ES-I3 (cell line): ENCODE data around the gene EIF4E1B.

Experiments used
- H3K36me3 ChIP-seq: 2 replicates; pipeline ENCODE4 v1.6.1; 2013; ENCODE audit warnings: mild to moderate bottlenecking, low read length, control low read depth, moderate library complexity; ENCODE audit not compliant: insufficient read depth
- H3K4me1 ChIP-seq: 2 replicates; pipeline ENCODE4 v1.6.1; 2013; ENCODE audit warnings: mild to moderate bottlenecking, control low read depth, low read length; ENCODE audit not compliant: insufficient read depth
- H3K9ac ChIP-seq: 2 replicates; pipeline ENCODE4 v1.6.1; 2013; ENCODE audit warnings: low read depth, mild to moderate bottlenecking, low read length, moderate library complexity
- H3K9me3 ChIP-seq: 2 replicates; pipeline ENCODE4 v1.6.1; 2013; ENCODE audit warnings: mild to moderate bottlenecking, low read length, moderate library complexity; ENCODE audit not compliant: control insufficient read depth, insufficient read depth

EIF4E1B gene

DNA sequence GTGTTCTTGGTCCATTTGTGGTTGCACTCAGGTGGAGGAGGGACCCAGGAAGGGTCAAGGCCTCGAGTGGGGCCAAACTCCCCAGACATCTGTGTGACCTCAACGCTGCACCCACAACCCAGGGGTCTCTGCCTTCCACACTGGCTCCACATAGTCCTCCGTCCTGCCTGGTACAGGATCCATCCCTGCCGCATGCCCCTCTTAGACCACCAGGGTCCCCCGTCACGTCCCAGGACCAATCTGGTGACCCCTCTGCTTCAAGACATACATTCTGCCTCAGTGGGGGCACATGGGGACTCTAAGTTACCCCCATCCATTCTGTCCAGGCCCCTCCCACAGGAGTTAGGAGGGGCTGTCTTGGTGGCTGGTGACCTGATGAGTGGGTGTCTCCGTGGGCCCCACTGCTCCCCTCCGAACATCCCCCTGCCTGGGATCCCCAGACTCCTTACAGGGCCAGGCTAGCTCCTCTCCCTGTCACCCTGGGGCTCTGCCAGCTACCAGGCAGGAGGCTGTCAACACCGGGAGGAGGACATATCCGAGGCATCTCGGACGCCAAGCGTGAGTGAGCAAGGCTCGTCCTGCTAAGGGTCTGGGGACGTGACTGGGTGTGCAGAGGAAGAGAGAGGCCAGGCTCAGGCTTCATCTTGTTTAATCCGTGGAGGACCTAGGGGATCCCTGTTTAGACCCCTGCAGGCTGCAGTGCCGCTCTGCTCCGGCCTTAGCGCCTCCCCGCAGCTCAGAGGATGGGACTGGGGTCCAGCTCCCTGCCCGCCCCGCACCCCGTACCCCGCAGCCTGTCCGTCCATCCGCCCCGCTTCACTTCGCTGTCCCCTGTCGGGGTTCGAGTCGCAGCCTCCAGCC, 49.1 kb downstream of the EIF4E1B start:
- Histone ChIP-seq H3K9ac (peak overlapping the region; percentile 1; the same call in 1 of the 2 replicates), H3K36me3 (no peaks in the 10 kb centered on the region), H3K9me3 (no peaks in the 10 kb centered on the region), H3K4me1 (peaks cover 6% of the 10 kb centered on the region; the same call in 1 of the 2 replicates)

DNA sequence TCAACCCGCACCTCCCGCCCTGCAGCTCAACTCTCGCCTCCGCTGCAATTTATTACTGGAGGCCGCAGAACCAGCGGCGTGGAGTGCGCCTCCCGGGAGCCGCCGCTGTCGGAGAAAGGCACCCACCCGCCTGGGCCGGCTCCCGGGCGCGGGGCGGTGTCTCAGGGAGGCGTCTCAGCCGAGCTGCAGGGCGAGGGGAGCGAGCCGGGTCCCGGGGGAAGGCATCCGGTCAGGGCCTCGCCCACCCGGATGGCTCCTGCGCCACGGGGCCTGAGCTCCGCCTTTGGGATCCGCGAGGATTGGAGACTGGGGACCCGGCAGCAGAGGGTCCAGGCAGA, 49.7 kb downstream of the EIF4E1B start:
- Histone ChIP-seq H3K9ac (peak overlapping the region; percentile 1; the same call in 1 of the 2 replicates), H3K36me3 (no peaks in the 10 kb centered on the region), H3K4me1 (peaks cover 6% of the 10 kb centered on the region; the same call in 1 of the 2 replicates), H3K9me3 (peaks cover 2% of the 10 kb centered on the region)

- H3K4me1 ChIP-seq, result no peaks in the 10 kb centered on the region; the same call in 1 of the 2 replicates
- no peaks in the 10 kb centered on the region for H3K36me3 ChIP-seq
- no peak overlapping the region for H3K9ac ChIP-seq
- peaks cover 8% of the 10 kb centered on the region for H3K9me3 ChIP-seq
Observed at GRCh38 chr5:176682016-176682531, 51.6 kb downstream of the EIF4E1B start.

GRCh38 chr5:176685010-176685409, 54.5 kb downstream of the EIF4E1B start:
- Histone ChIP-seq H3K9ac (no peak overlapping the region), H3K9me3 (peaks cover 8% of the 10 kb centered on the region), H3K4me1 (no peaks in the 10 kb centered on the region; the same call in 1 of the 2 replicates), H3K36me3 (no peaks in the 10 kb centered on the region)

DNA sequence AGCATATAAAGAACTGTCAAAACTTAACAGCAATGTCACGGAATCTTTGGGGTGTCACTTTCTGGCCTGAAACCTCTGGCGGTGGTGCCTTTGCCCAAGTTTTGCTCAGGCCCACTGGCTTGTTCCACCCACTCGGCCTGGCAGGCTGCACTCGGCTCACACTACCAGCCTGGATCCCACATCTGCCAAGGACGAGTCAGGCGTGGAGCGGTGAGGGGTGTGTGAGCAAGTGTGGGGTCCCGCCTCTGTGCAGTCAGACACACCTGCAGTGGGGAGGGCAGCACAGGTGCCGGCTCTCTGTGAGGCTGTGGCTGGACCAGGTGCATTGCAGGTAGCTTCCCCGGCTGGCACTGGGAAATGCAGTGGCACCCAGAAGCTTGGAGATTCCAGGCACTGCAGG, 56.8 kb downstream of the EIF4E1B start:
- Histone ChIP-seq H3K36me3 (no peaks in the 10 kb centered on the region), H3K9me3 (peaks cover 8% of the 10 kb centered on the region), H3K9ac (no peak overlapping the region), H3K4me1 (peaks cover 2% of the 10 kb centered on the region)

DNA sequence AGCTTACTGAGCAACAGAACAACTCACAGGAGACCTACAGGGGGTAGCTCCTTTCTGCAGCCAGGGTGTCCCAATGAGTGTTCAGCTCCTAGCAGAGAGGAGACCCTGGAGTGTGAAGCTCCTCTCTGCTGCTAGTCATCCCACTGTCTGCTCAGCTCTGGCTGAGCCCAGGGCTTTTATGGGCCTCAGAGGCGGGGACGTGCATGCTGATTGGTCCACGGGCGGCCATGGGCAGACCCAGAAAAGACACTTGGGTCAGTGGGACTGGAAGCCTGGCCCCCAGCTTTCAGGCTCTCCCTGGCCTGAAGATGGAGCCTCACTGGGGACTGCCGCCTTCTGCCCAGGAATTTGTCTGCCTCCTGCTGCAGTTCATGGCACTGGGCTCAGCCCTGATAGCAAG, 57.4 kb downstream of the EIF4E1B start:
- peaks cover 8% of the 10 kb centered on the region for H3K9me3 ChIP-seq
- H3K9ac ChIP-seq, result no peak overlapping the region
- peaks cover 9% of the 10 kb centered on the region for H3K4me1 ChIP-seq
- no peaks in the 10 kb centered on the region for H3K36me3 ChIP-seq

DNA sequence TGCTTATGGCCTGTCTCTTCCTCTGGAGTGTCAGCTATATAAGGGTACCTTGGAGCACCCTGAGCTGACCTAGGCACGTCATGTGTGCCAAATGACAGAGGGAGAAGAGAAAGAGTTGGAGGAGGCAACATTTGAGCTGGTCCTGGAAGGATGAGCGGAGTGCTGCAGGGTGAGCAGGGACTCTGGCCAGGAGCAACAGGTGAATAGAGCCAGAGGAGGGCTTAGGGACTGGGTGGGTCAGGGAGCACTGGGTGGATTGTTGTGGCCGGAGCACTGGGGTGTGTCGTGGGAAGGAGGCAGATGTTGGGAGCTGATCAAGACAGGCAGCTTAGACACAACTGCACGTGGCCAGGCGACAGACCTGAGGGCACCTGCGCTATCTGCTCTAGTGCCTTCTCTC, 60.4 kb downstream of the EIF4E1B start:
- Histone ChIP-seq H3K4me1 (peaks cover 12% of the 10 kb centered on the region), H3K9me3 (no peaks in the 10 kb centered on the region; the same call in 1 of the 2 replicates), H3K9ac (no peak overlapping the region), H3K36me3 (no peaks in the 10 kb centered on the region)

DNA sequence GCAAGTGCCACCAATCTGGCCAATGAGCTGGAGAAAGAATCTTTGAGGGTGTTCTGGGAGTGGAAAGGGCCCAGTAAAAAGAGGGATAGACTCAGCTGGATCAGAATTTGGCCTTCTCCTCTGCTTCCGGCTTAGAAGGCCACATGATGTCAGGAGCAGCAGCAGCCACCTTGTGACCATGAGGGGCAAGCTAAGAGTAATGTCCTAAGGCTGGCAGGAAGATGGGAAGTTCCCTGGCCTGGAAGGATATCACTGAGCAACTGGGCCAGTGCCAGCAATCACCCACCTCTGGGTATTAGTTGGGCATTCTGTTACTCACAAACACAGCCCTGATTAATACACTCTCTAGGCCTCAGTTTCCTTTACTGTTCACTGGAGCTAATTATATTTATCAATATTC, 61.0 kb downstream of the EIF4E1B start:
- Histone ChIP-seq H3K9me3 (no peaks in the 10 kb centered on the region), H3K9ac (no peak overlapping the region), H3K4me1 (peaks cover 13% of the 10 kb centered on the region), H3K36me3 (no peaks in the 10 kb centered on the region)

DNA sequence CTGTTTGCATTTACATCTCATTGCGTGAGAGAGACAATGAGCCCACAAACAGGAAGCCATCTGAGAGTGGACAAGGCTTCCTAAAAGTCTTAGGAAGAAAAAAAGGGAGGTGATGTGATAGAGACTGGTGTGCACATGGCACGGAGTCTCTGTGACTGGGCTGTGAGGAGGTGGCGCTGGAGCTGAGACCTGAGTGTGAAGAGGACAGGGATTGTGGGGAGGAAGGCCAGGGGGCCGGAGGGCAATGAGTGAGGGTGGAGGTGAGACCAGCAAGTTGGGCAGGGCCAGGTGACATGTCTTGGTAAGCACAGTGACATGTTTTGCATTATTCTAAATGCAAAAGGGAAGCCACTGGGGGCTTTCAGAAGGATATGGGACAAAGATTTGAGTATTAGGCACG, 61.9 kb downstream of the EIF4E1B start:
- no peak overlapping the region for H3K9ac ChIP-seq
- H3K4me1 ChIP-seq, result peaks cover 20% of the 10 kb centered on the region
- no peaks in the 10 kb centered on the region for H3K9me3 ChIP-seq
- no peaks in the 10 kb centered on the region for H3K36me3 ChIP-seq

DNA sequence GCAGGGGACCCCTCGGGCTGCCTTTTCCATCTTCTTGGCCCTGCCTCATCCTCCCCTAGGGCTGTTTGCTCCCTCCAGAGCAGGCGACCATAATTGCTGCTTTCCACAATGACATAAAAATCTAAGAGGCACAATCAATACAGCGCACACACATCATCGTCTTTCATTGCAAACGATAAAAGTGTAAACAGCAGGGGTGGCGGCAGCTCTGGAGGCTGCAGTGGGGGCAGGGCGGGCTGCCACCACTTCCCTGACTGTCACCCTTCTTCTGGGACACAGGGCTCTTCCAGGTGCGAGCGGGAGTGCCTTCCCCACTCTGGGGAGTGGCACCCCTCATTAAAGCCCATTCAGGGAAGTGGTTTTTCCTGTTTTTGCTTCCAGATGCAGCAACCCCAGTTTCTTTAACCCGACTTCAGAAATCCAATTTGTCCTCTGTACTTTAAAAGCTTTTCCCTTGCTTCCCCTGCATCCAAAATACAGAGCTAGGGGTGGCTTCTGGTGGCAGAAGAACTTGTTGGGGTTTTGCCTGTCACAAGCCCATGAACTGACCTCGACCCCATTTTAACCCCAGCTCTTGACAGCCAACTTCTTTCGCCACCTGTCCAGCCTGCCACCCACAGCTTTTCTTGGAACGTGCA, 62.5 kb downstream of the EIF4E1B start:
- Histone ChIP-seq H3K9me3 (no peaks in the 10 kb centered on the region), H3K4me1 (peaks cover 26% of the 10 kb centered on the region), H3K36me3 (no peaks in the 10 kb centered on the region), H3K9ac (no peak overlapping the region)

- no peak overlapping the region for H3K9ac ChIP-seq
- H3K4me1 ChIP-seq, result peaks cover 31% of the 10 kb centered on the region
- H3K9me3 ChIP-seq, result no peaks in the 10 kb centered on the region
- H3K36me3 ChIP-seq, result no peaks in the 10 kb centered on the region
Observed at GRCh38 chr5:176693477-176693851, 63.0 kb downstream of the EIF4E1B start.

- H3K36me3 ChIP-seq, result no peaks in the 10 kb centered on the region
- no peak overlapping the region for H3K9ac ChIP-seq
- no peaks in the 10 kb centered on the region for H3K9me3 ChIP-seq
- peaks cover 35% of the 10 kb centered on the region for H3K4me1 ChIP-seq
Observed at GRCh38 chr5:176694146-176694545, 63.7 kb downstream of the EIF4E1B start.

- H3K9me3 ChIP-seq, result no peaks in the 10 kb centered on the region
- H3K36me3 ChIP-seq, result no peaks in the 10 kb centered on the region
- H3K9ac ChIP-seq, result no peak overlapping the region
- peaks cover 35% of the 10 kb centered on the region for H3K4me1 ChIP-seq
Observed at GRCh38 chr5:176694631-176695030, 64.2 kb downstream of the EIF4E1B start.

DNA sequence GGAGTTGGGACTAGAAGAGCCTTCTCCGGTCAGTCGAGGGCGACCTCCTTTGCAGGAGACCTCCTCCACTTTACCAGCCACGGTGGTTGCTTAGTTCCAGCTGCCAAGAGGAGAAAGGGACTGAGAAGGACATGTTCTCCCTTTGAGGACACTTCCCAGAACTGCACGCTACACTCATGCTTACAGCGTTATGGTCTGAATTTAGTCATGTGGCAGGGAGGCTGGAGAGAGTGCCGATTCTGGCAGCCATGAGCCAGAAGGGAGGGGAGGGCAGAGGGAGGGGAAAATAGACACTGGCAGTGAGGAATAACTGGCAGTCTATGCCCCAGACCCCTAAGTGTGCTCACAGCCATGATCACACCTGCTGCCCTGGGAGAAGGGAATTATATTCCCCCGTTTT, 64.6 kb downstream of the EIF4E1B start:
- Histone ChIP-seq H3K36me3 (no peaks in the 10 kb centered on the region), H3K4me1 (peaks cover 35% of the 10 kb centered on the region), H3K9me3 (no peaks in the 10 kb centered on the region), H3K9ac (no peak overlapping the region)
